SK-N-MC (cell line): Measurements from ENCODE around the gene MAP3K20.

ENCODE experiments used
- FOXP2 ChIP-seq: optimal IDR thresholded peaks from 2 replicates; pipeline ENCODE3; 2011; ENCODE audit warnings: mild to moderate bottlenecking, moderate library complexity; ENCODE audit not compliant: insufficient read depth; ENCODE audit errors: extremely low read length, control extremely low read depth
- POLR2AphosphoS5 ChIP-seq: IDR thresholded peaks from 2 replicates; pipeline ENCODE4 v1.6.1; 2012; ENCODE audit warnings: mild to moderate bottlenecking, low read depth, low read length, borderline replicate concordance

DNA sequence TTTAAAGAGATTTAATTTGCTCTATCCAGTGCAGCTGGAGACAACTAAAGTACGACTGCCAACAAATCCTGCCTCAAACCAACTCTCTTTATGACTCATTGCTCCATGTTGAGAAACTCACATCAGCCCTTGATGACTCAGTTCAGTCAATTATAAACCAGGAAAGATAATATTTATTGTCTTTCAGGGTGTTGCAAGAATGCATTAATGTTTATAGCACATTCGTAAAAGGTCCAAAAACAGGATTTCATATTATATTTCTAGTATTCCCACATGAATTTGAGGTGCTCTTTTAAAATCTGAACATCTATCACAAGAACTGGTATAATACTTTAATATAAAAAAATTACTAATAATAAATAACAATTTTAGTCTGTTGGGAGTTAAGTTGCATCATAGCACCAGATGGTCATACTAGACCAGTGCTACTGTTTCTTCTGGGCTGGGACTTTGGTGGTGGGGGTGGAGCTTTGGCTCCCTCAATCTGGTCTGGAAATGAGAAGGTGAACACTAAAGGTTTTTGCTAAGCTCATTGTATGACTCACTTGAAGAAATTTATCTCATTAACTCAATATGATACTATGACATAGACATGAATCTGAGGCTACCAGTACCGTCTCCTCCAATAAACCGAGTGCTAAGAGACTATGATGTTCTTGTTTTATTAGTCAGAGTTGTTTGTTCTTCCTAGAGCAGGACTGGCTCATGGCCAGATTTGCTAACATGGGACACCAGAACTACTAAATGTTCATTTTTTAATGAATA, 26.6 kb upstream of the MAP3K20 start:
- TF ChIP-seq POLR2AphosphoS5 (no peak), FOXP2 (no peak)
